Memory B cell (primary cell): ENCODE data around the gene NPR2.

Experiments
- ATAC-seq: fragments of 150-1000 bp; cut with Tn5 transposase; 2 replicates; pipeline ENCODE4 v1.10.0; 2021; ENCODE audit warnings: low read depth, mild to moderate bottlenecking, moderate library complexity
- DNase-seq, 2 donors: peaks; one replicate each; pipeline ENCODE4 v3.0.0; 2022; ENCODE audit warnings: low spot score in 2 of 2
- H3K27ac Mint-ChIP-seq: one replicate; pipeline ENCODE4 v1.8.0; 2022; ENCODE audit warnings: mild to moderate bottlenecking, moderate library complexity, mixed read lengths
- H3K27me3 Mint-ChIP-seq: one replicate; pipeline ENCODE4 v1.8.0; 2022; ENCODE audit warnings: mixed read lengths
- H3K36me3 Mint-ChIP-seq: one replicate; pipeline ENCODE4 v1.8.0; 2022; ENCODE audit warnings: mild to moderate bottlenecking, mixed read lengths
- H3K4me1 Mint-ChIP-seq: one replicate; pipeline ENCODE4 v1.8.0; 2022; ENCODE audit warnings: mixed read lengths
- H3K4me3 Mint-ChIP-seq: one replicate; pipeline ENCODE4 v1.8.0; 2022; ENCODE audit warnings: mild to moderate bottlenecking, moderate library complexity, mixed read lengths
- H3K9me3 Mint-ChIP-seq: one replicate; pipeline ENCODE4 v1.8.0; 2022; ENCODE audit warnings: mixed read lengths

The NPR2 gene

DNA sequence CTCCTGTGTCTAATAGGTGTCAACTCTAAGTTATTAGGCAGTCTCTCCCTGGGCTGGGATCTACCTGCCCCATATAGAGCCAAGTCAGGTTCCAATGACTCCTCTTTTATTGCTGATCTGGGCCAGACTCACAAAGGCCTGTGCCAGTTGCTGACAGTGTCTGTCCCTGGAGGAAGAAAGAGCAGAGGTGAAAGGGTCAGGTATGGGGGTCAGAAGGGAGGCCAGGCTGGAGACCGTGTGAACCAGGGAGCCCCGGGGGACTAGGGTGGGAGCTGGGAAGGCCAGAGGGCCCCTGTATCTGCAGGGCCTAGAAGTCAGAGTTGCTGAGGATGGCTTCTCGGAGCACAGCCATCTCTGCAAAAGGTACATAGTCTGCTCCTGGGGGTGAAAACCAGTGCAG is 26.9 kb downstream of the NPR2 start:
- no peak overlapping the region for H3K4me3 Mint-ChIP-seq
- DNase-seq (no peak), ATAC-seq (no peak)
- no peak overlapping the region for H3K27ac Mint-ChIP-seq
- H3K36me3 Mint-ChIP-seq: no peaks in the 10 kb centered on the region
- H3K4me1 Mint-ChIP-seq: peaks cover 4% of the 10 kb centered on the region
- H3K27me3 Mint-ChIP-seq: no peaks in the 10 kb centered on the region
- H3K9me3 Mint-ChIP-seq: peaks cover 1% of the 10 kb centered on the region

- H3K4me3 Mint-ChIP-seq: no peak overlapping the region
- no peak for DNase-seq
- ATAC-seq: no peak
- no peak overlapping the region for H3K27ac Mint-ChIP-seq
- peaks cover 1% of the 10 kb centered on the region for H3K9me3 Mint-ChIP-seq
- no peaks in the 10 kb centered on the region for H3K4me1 Mint-ChIP-seq
- no peaks in the 10 kb centered on the region for H3K27me3 Mint-ChIP-seq
- no peaks in the 10 kb centered on the region for H3K36me3 Mint-ChIP-seq
Observed at GRCh38 chr9:35820076-35820475, 28.7 kb downstream of the NPR2 start.

GRCh38 chr9:35822926-35823325 is 31.5 kb downstream of the NPR2 start:
- no peak overlapping the region for H3K4me3 Mint-ChIP-seq
- H3K36me3 Mint-ChIP-seq: no peaks in the 10 kb centered on the region
- H3K9me3 Mint-ChIP-seq: no peaks in the 10 kb centered on the region
- DNase-seq: no peak
- H3K4me1 Mint-ChIP-seq: peaks cover 7% of the 10 kb centered on the region
- no peak for ATAC-seq
- peaks cover 2% of the 10 kb centered on the region for H3K27me3 Mint-ChIP-seq
- H3K27ac Mint-ChIP-seq: no peak overlapping the region

GRCh38 chr9:35826071-35826701 is 34.8 kb downstream of the NPR2 start:
- ATAC-seq: peak; percentile 46
- DNase-seq: peak; percentile 50 to 53
- no peaks in the 10 kb centered on the region for H3K36me3 Mint-ChIP-seq
- H3K27me3 Mint-ChIP-seq: peaks cover 2% of the 10 kb centered on the region
- peaks cover 29% of the 10 kb centered on the region for H3K4me1 Mint-ChIP-seq
- no peaks in the 10 kb centered on the region for H3K9me3 Mint-ChIP-seq
- H3K4me3 Mint-ChIP-seq: peak overlapping the region; percentile 19
- no peak overlapping the region for H3K27ac Mint-ChIP-seq

- H3K9me3 Mint-ChIP-seq: no peaks in the 10 kb centered on the region
- ATAC-seq (no peak), DNase-seq (no peak)
- peak overlapping the region; percentile 66 for H3K27ac Mint-ChIP-seq
- H3K4me3 Mint-ChIP-seq: peak overlapping the region; percentile 90
- peaks cover 35% of the 10 kb centered on the region for H3K4me1 Mint-ChIP-seq
- peaks cover 2% of the 10 kb centered on the region for H3K27me3 Mint-ChIP-seq
- H3K36me3 Mint-ChIP-seq: no peaks in the 10 kb centered on the region
Observed at GRCh38 chr9:35827486-35827885, 36.1 kb downstream of the NPR2 start.

- ATAC-seq (no peak), DNase-seq (no peak)
- Mint-ChIP-seq H3K4me1 (peaks cover 43% of the 10 kb centered on the region), H3K36me3 (no peaks in the 10 kb centered on the region), H3K9me3 (no peaks in the 10 kb centered on the region), H3K4me3 (peak within 1 kb of the TSS; percentile 93), H3K27ac (peak within 1 kb of the TSS; percentile 90), H3K27me3 (peaks cover 2% of the 10 kb centered on the region)
Observed at GRCh38 chr9:35828716-35829083, 37.3 kb downstream of the NPR2 start, which contains the start of gene FAM221B. Gene FAM221B (minus strand): TSS chr9:35828732. CDS start chr9:35826161, 2,571 bp downstream.

- Mint-ChIP-seq H3K27me3 (peaks cover 2% of the 10 kb centered on the region), H3K4me3 (peak within 1 kb of the TSS; percentile 93), H3K4me1 (peaks cover 47% of the 10 kb centered on the region), H3K27ac (peak within 1 kb of the TSS; percentile 90), H3K36me3 (no peaks in the 10 kb centered on the region), H3K9me3 (no peaks in the 10 kb centered on the region)
- DNase-seq (peak; percentile 80 to 87), ATAC-seq (peak; percentile 85)
Observed at GRCh38 chr9:35829084-35829763, 37.8 kb downstream of the NPR2 start, which contains the start of gene TMEM8B. Gene TMEM8B (plus strand): TSS chr9:35829228. CDS start chr9:35829448, 220 bp downstream.

- Mint-ChIP-seq H3K27ac (peak overlapping the region; percentile 90), H3K4me3 (peak overlapping the region; percentile 93), H3K27me3 (peaks cover 2% of the 10 kb centered on the region), H3K36me3 (no peaks in the 10 kb centered on the region), H3K9me3 (no peaks in the 10 kb centered on the region), H3K4me1 (peaks cover 52% of the 10 kb centered on the region)
- no peak for ATAC-seq
- DNase-seq: no peak
Observed at GRCh38 chr9:35829764-35830096, 38.3 kb downstream of the NPR2 start.

- H3K27ac Mint-ChIP-seq: no peak overlapping the region
- H3K4me1 Mint-ChIP-seq: peaks cover 56% of the 10 kb centered on the region
- H3K9me3 Mint-ChIP-seq: no peaks in the 10 kb centered on the region
- no peaks in the 10 kb centered on the region for H3K36me3 Mint-ChIP-seq
- peaks cover 2% of the 10 kb centered on the region for H3K27me3 Mint-ChIP-seq
- DNase-seq (no peak), ATAC-seq (no peak)
- no peak overlapping the region for H3K4me3 Mint-ChIP-seq
Observed at GRCh38 chr9:35831040-35831439, 39.6 kb downstream of the NPR2 start.

DNA sequence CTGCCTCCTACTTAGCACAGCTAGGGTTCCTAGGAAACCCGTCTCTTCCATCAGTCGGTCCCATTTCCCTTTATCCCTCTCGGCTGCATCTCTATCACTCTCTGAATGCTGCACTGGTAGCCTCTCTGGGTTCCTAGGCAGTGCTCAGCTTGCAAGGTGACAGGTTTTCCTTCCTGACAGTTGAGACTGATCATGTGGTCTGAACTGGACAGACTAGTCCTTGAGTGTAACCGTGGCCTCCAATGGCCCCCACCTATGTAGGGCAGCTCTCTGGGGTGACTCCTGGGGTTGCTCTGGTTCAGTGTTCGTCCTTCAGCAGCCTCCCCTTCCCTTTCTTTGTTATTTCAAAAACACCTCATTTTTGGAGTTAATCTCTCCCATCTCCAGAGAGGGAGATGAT is 41.4 kb downstream of the NPR2 start:
- Mint-ChIP-seq H3K27me3 (no peaks in the 10 kb centered on the region), H3K4me3 (no peak overlapping the region), H3K9me3 (no peaks in the 10 kb centered on the region), H3K4me1 (peaks cover 51% of the 10 kb centered on the region), H3K27ac (peak overlapping the region; percentile 76), H3K36me3 (no peaks in the 10 kb centered on the region)
- ATAC-seq (no peak), DNase-seq (no peak)

- no peaks in the 10 kb centered on the region for H3K9me3 Mint-ChIP-seq
- no peaks in the 10 kb centered on the region for H3K27me3 Mint-ChIP-seq
- DNase-seq (no peak), ATAC-seq (no peak)
- H3K4me1 Mint-ChIP-seq: peaks cover 42% of the 10 kb centered on the region
- no peaks in the 10 kb centered on the region for H3K36me3 Mint-ChIP-seq
- peak overlapping the region; percentile 76 for H3K27ac Mint-ChIP-seq
- peak overlapping the region; percentile 22 for H3K4me3 Mint-ChIP-seq
Observed at GRCh38 chr9:35834260-35835215, 43.1 kb downstream of the NPR2 start.

DNA sequence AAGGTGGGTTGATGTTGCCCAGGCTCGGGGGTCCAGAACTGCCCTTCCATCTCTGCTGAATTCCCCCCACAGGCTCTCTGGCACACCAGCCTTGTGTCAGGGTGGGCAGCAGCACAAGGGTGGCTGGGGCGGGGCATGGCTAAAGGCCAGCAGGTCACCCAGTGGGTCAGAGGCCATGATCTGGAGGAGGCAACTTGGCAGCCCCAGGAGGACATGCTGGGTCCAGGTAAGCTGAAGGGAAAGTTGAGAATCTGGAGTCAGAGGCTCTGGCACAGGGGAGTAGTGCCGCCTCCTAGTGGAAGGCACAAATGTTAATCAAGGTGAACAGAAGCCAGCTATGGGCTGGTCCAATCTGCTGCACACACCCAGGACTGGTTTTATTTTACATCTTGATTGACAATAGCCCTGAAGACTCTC is 43.8 kb downstream of the NPR2 start:
- H3K36me3 Mint-ChIP-seq: no peaks in the 10 kb centered on the region
- ATAC-seq (no peak), DNase-seq (no peak)
- H3K27me3 Mint-ChIP-seq: no peaks in the 10 kb centered on the region
- H3K4me3 Mint-ChIP-seq: no peak overlapping the region
- no peaks in the 10 kb centered on the region for H3K9me3 Mint-ChIP-seq
- H3K4me1 Mint-ChIP-seq: peaks cover 40% of the 10 kb centered on the region
- H3K27ac Mint-ChIP-seq: no peak overlapping the region

GRCh38 chr9:35835766-35836165 is 44.4 kb downstream of the NPR2 start:
- Mint-ChIP-seq H3K9me3 (no peaks in the 10 kb centered on the region), H3K27me3 (no peaks in the 10 kb centered on the region), H3K4me1 (peaks cover 41% of the 10 kb centered on the region), H3K36me3 (no peaks in the 10 kb centered on the region), H3K4me3 (no peak overlapping the region), H3K27ac (no peak overlapping the region)
- no peak for DNase-seq
- no peak for ATAC-seq

- H3K9me3 Mint-ChIP-seq: no peaks in the 10 kb centered on the region
Observed at GRCh38 chr9:35836595-35836994, 45.2 kb downstream of the NPR2 start.

More at GRCh38 chr9:35836595-35836994, 45.2 kb downstream of the NPR2 start:
- ATAC-seq (no peak), DNase-seq (no peak)
- H3K36me3 Mint-ChIP-seq: no peaks in the 10 kb centered on the region
- no peak overlapping the region for H3K4me3 Mint-ChIP-seq
- no peak overlapping the region for H3K27ac Mint-ChIP-seq
- no peaks in the 10 kb centered on the region for H3K27me3 Mint-ChIP-seq
- peaks cover 37% of the 10 kb centered on the region for H3K4me1 Mint-ChIP-seq
